Activated T-cell treated with anti-CD3 and anti-CD28 coated beads for 48 hours (primary cell): ENCODE measurements around the gene CLEC4M.

ENCODE experiments used
- DNase-seq: peaks from one replicate; pipeline ENCODE4 v3.0.0-alpha.2; 2020; ENCODE audit warnings: low read depth

Gene CLEC4M, protein sequence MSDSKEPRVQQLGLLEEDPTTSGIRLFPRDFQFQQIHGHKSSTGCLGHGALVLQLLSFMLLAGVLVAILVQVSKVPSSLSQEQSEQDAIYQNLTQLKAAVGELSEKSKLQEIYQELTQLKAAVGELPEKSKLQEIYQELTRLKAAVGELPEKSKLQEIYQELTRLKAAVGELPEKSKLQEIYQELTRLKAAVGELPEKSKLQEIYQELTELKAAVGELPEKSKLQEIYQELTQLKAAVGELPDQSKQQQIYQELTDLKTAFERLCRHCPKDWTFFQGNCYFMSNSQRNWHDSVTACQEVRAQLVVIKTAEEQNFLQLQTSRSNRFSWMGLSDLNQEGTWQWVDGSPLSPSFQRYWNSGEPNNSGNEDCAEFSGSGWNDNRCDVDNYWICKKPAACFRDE

DNA sequence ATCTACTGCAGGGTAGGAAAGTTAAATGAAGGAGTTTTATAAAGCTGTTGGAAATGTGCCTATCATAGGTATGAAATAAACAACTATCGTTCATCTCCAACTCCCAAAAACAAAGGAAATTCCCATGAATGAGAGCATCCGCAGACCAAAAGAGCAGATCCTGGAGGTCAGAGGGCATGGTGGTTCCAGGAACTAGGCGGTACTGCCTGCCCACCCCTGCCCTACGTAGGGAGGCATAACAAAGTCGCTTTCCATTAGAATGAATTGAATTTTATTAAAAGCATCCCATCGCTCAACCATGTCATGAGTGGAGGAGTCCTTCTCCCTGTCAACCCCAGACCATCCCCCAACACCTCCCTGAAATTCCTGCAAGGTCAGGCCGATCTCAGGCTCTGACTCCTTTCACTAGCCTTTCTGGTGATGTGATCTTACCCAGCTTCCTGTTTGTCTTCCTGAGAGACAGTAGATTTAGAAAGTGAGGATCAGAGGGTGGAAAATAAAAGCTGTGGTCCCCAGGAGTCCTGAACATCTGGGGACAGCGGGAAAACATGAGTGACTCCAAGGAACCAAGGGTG lies at the start of gene CLEC4M:
TSS of gene CLEC4M (plus strand) at position 525 of the 575 bp plus-strand sequence. CDS start at position 549, 24 bp downstream.
- no peak for DNase-seq

DNA sequence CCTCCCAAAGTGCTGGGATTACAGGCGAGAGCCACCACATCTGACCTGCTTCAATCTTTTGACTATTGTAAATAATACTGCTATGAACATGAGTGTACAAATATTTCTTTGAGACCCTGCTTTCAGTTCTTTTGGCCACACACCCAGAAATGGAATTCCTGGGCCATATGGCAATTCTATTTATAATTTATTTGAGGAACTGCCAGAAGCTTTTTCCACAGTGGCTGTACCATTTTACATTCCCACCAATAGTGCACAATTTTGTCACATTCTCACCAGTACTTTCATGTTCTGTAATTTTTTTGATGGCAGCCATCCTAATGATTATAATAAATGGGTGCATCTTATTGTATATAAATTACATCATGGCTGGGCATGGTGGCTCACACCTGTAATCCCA lies 47.4 kb upstream of the CLEC4M start:
- no peak for DNase-seq

DNA sequence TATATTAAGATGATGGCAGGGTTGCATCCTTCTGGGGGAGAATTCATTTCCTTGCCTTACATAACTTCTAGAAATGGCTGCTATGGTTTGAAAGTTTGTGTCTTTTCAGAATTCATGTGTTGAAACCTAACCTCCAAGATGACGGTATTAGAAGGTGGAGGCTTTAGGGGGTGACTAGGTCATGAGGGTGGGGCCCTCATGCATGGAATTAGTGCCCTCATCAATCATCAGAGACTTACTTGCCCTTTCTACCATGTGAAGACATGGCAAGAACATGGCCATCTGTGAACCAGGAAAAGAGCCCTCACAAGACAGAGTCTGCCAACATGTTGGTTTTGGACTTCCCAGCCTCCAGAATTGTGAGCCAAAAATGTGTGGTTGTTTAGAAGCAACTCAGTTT lies 46.3 kb upstream of the CLEC4M start:
- DNase-seq = no peak

DNA sequence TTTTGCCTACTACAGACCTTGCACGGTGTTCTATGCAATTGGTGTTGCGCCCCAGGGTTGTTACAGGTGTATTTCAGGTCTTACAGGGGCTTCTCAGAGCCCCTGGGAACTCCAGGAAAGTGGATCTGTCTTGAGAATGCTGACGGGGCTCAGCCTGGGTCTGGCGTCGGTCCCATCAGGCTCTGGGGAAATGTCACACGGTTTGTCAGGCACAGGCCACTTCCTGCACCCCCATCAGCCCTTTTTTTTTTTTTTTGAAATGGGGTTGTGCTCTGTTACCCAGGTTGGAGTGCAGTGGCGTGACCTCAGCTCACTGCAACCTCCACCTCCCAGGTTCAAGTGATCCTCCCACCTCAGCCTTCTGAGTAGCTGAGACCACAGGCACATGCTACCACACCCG lies 44.4 kb upstream of the CLEC4M start:
- no peak for DNase-seq

DNA sequence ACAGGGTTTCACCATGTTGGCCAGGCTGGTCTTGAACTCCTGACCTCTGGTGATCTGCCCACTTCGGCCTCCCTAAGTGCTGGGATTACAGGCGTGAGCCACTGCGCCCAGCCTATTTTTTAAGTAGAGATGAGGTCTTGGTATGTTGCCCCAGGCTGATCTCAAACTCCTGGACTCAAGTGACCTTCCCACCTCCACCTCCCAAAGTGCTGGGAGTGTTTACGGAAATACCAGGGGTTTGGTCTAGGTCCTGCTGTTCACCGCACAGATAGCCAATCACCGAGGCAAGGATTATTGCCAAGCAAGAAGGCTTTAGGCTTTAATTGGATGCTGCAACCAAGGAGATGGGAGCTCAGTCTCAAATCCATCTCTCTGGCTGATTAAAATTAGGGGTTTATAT lies 42.7 kb upstream of the CLEC4M start:
- DNase-seq = no peak

DNA sequence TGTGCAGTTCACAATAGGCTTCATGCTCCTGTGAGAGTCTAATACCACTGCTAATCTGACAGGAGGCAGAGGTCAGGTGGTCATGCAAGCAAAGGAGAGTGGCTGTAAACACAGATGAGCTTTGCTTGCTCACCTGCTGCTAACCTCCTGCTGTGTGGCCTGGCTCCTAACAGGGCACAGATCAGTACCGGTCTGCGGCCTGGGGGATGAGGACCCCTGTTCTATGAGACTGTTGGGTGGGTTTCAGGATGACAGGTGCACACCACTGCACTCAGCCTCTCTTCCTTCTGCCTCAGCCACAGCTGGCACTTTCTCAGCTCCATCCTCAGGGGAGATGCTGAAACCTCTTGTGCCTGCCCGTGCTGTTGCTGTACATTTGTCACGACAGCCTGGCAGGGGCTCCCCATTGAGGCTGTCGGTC lies 40.8 kb upstream of the CLEC4M start:
- DNase-seq = no peak

DNA sequence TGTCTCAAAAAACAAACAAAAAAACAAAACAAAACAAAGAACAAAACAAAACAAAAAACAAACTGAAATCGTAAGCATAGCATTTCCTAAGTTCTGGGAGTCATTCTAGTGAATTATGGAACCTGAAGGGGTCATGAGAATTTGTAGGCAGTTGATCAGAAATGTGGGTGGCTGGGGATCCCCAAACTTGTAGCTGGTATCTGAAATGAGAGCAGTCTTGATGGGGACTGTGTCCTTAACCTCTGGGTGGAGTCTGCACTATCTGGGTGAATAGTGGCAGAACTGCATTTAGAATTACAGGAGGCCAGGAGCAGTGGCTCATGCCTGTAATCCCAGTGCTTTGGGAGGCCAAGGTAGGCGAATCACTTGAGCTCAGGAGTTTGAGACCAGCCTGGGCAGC lies 37.3 kb upstream of the CLEC4M start:
- DNase-seq = no peak

DNA sequence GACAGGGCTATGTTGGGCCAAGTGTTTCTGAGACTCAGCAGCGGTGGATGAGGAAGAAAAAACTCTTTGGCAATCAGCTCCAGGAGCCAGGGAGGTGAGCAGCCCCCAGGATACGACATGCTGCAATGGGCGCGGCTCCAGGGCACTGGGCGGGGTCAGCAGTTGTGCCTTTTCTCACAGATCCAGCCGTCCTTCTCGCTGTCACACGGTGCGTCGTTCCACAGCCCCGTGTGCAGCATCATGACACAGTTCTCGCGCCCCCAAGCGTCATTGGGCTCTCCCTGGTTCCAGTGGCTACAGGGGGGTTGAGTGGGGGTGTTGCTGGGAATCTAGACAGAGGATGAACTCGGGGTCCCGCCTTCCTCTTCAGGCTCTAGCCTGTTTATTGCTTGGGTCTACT lies 33.8 kb upstream of the CLEC4M start:
- no peak for DNase-seq

DNA sequence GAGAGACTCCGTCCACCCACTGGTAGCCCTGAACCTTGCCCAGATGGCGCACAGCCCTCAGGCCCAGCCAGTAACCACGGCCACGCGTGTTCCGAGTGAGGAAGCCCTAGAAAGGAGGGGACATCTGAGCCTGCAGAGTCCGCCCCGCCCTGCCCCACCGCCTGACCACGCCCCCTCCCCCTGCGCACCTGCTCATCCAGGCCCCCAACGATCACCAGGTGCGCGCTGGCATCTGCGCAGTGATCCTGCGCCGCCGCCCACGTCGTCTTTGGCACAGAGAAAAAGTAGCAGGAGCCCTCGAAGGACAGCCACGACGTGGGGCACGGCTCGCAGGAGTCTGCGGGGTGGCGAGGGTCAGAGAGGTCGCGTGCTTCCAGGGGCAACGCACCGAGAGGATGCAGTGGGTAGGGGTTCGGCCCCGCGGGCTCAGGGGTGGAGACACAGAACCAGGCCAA lies 33.2 kb upstream of the CLEC4M start:
- DNase-seq = no peak

DNA sequence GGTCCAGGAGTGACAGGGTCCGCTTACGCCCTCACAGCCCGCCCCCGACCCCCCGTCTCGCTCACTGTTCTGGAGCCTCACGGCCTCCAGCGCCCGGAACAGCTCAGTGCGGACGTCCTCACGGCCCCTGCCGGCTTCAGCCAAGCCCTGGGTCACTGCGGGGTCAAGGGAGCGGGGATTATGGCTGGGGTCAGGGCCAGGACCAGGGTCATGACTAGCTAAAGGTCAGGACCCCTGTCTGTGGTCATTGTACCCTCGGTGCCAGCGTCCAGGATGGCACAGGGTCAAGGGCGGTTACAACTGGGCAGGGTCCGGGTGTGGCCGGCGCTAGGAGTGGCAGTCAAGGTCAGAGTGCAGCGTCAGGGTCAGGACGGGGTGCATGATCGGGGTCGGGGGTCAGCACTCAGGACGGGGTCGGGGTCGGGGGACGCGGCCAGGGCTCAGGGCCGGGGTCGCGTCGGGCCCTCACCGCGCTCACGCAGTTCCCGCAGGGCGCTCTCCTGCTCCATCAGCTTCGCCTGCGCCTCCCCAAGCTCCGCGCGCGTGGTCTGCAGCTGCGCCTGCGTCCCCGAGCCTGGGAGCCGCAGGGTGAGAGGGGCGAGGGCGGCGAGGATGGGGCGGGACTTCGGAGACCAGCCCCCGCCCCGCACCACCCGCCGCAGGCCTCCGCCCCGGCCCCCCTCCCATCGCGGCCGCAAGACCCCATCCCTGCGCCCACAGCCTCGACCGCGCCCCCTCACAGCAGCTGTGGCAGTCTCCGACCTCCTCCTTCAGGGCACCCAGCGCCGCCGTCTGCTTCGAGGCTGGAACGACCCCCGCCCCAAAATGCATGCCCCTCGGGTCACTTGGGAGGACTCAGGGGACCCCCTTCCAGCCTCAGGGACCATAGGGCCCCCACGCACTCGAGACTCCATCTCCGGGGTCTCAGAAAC lies 32.5 kb upstream of the CLEC4M start:
- no peak for DNase-seq

DNA sequence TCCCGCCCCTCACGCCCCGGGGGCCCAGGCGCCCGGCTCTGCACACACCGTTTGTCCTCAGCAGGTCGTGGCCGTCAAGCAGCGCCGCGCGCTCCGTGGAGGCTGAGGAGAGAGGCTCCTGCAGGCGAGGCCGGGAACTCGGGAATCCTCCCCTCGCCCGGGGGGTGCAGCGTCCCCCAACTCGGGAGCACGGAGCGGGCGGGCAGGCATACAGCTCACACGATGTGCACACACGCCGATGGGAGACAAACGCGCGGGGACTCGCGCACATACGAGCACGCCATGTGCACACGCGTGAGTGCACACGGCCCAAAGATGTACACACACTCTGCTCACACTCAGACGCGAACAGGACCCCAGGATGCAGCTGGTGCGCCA lies 31.8 kb upstream of the CLEC4M start:
- DNase-seq = no peak

DNA sequence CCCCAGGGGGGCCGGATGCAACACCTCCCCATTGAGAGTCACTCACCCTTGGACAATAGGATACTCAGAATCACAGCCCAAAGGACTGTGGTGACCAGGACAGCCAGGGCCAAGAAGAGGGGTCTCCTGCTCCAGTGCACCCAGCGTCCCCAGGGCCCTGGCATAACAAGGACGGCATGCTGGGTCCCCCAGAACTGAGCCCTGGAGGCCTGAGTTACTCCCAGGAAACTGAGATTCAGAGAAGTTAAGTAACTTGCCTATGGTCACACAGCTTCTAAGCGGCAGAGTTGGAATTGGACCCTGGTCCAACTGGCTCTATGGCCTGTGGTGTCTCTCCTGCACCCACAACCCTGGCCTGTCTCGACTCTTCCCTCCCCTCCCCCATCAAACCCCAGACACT lies 31.4 kb upstream of the CLEC4M start:
- DNase-seq = no peak

DNA sequence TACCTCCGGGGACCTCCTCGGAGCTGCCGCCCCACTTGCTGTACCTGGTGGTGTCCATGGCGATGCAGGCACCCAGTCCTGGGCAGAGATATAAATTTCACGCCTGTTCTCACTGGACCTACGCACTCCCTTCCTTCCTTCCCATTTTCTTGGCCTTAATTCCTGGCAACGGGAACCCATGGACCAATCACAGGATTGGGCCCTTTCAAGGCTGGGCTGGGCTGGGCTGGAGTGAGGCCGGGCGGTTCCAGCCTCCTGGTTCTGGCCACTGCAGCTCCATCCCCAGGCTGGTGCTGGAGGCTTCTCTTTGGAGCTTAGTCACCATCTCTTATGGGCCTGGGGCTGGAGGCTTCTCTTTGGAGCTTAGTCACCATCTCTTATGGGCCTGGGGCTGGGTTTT lies 31.0 kb upstream of the CLEC4M start, which contains the start of gene CLEC4G:
TSS of gene CLEC4G (minus strand) at position 66 of the 400 bp plus-strand sequence. CDS start at position 58, 8 bp downstream.
- no peak for DNase-seq

DNA sequence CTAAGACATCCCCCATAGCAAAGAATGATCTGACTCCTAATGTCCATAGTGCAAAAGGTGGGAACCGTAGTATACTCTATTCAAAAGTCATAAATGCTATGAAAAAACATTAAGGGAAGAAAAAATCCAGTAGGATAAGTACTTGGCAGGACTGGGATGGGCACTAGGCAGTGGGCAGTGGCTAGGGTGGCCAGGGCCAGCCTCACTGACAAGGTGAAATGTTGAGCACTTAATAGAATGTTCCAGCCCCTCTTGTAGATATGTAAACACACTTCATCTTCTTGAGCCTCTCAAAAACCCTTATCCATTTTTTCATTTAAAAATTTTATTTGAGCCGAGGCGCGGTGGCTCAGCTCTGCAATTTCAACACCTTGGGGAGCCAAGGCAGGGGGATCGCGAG lies 29.7 kb upstream of the CLEC4M start:
- DNase-seq = no peak

DNA sequence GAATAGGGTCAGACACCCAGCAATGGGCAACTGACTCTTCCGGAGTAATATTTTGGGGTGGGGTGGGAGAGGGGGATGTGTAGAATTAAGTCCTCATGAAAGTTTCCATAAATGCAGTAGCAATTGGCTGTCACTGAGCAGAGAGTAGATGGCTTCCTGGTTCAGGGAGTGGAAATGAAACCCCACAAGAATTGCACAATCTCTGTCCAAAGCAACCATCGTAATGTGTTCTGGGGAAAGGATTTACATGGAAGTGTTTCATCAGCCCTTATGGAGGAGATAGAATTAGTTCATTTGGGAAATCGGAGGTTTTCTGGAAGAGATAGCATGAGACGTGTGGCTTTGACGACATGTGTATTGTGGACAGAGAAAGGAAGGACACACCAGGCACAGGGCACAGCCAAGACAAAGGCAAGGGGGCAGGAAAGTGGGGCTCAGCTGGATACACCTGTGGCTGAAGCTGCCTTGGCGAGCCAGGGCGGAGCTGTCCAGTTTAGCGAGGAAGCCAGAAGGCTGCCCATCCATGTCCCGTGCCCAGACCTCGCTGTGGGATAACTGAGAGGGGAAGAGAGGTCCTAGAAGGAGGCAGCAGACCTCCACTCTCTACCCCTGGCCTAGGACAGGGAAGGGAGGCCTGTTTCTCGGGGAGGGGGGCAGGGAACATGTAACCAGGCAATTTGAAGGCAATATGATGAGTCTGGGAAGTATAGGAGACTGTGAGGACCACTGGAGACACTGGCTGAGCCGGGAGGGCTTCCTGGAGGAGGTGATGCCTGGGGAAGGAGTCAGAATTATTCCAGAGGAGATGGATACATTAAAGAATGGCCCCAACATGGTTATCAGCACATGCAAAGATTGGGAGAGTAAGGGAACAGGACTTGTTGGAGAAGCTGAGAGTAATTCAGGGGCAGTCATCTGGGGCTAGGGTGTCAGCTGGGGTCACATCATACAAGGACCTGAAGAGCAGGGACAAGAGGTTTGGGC lies 28.5 kb upstream of the CLEC4M start:
- no peak for DNase-seq

DNA sequence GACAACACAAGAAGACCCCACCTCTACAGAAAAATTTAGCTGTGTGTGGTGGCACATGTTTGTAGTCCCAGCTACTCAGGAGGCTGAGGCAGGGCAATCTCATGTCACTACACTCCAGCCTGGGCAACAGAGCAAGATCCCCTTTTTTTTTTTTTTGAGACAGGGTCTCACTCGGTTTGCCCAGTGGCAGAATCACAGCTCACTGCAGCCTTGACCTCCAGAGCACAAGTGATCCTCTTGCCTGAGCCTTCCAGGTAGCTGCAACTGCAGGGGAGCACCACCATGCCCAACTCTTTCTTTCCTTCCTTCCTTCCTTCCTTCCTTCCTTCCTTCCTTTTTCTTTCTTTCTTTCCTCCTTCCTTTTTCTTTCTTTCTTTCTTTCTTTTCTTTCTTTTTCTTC lies 26.9 kb upstream of the CLEC4M start:
- DNase-seq = no peak

DNA sequence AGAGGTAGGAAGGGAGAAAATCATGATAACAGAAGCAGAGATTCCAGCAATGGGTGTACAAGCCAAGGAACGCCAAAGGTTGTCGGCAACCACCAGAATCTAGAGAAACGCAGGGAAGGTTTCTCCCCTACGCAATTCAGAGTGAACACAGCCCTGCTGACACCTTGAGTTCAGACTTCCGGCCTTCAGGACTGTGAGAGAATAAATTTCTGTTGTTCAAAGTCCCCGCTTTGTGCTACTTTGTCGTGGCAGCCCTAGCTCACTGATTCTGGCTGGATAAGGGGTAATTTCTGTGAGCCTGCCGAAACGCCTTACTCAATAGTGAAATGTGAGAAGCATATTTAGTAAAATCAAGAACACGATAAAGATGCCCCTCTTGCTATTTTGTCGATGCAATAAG lies 25.8 kb upstream of the CLEC4M start:
- no peak for DNase-seq

DNA sequence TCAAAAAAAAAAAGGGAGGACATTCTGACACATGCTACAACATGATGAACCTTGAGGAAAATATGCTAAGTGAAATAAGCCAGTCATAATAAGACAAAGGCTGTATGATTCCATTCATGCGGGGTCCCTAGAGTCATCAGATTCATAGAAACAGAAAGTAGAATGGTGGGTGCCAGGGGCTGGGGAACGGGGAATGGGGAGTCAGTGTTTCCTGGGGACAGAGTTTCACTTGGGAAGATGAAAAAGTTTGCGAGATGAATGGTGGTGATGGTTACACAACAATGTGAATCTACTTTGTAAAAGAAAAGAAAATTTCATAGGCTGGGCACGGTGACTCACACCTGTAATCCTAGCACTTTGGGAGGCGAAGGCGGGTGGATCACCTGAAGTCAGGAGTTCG lies 25.0 kb upstream of the CLEC4M start:
- DNase-seq = peak; percentile 48

DNA sequence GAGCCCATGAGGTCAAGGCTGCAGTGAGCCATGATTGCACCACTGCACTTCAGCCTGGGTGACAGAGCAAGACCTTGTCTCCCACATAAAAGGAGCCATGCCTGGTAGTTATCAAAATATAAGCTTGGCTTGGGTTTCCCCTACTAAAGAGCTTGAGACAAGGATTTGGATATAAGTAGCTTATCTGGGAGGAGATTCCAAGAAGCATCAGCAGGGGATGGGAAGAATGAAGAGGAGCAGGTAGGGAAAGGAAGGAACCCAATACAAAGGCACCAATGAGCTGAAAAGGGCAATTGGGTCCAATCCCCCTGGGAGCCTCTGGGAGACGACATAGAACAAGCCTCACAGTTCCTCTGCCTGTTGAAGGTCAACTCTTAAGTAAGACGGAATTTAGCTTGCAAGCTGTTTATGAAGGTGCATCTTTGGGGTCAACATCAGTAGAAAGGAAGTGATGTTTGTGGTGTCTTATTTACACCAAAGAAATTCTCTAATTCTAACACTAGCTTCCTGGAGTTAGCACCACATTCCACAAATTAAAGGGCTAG lies 23.8 kb upstream of the CLEC4M start:
- DNase-seq = no peak

DNA sequence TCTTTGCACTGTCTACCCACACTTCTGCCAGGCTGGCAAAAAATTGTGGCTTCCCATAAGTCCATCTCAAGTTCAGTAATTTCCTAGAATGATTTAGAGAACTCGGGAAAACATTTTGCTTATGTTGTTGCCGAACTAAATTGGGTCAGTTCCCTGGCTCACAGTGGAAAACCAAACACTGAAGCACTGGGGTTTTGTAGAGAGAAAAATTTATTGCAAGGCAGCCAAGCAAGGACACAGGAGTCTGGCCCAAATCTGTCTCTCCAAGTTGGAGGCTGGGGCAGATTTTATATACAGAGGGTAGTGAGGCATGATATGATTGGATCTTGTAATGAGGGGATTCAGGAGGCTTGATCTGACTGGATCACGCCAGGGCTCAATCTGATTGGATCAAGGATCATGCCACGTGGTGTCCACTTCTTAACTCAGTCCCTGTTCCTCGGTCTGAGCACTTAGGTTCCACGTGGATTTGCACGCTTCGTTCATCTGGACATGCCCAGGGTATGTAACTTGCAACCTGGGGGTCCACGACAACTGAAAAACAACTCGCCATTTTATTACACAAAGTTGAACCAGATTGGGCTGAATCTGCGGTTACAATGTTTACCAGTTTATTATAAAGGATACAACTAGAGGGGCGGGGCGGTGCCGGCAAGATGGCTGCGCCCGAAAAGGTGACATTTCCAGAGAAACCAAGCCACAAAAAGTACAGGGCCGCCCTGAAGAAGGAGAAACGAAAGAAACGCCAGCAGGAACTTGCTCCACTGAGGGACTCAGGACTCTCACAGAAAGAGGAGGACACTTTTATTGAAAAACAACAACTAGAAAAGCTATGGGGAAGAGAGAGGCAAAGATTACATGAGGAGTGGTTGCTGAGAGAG lies 23.0 kb upstream of the CLEC4M start:
- DNase-seq = no peak
